HG02938 (cell line): ENCODE results near the gene SERPINB10.
A peak's percentile ranks its signal among the peaks of the same experiment; 100 is the strongest.

Experiments
- ATAC-seq: cut with Tn5 transposase; IDR thresholded peaks from one replicate; pipeline ENCODE4 v1.9.1; 2021; ENCODE audit warnings: mild to moderate bottlenecking, moderate library complexity; ENCODE audit not compliant: unreplicated experiment

The SERPINB10 gene, protein sequence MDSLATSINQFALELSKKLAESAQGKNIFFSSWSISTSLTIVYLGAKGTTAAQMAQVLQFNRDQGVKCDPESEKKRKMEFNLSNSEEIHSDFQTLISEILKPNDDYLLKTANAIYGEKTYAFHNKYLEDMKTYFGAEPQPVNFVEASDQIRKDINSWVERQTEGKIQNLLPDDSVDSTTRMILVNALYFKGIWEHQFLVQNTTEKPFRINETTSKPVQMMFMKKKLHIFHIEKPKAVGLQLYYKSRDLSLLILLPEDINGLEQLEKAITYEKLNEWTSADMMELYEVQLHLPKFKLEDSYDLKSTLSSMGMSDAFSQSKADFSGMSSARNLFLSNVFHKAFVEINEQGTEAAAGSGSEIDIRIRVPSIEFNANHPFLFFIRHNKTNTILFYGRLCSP

DNA sequence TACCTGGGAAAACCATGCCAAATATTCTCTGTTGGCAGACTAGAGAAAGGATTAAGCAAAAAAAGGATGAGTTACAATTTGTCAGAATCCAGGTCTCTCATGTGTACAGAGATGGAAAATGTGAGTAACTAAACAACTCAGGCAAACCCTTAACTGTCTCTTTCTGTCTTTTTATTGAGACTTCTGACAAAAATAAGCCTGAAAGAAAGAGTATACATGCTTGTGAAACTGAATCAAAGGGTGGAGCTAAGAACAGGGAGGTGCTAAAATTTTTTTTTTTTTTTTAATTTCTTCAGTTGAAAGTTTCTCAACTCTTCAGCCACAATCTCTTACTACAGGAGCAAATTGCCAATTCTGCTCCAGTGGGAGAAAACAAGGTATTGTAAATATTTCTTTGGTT, at the start of gene SERPINB10:
Gene SERPINB10, plus strand, starts transcription at position 295 of the 400 bp plus-strand sequence. CDS start 7,553 bp downstream, outside the sequence.
- peak; percentile 73 for ATAC-seq

DNA sequence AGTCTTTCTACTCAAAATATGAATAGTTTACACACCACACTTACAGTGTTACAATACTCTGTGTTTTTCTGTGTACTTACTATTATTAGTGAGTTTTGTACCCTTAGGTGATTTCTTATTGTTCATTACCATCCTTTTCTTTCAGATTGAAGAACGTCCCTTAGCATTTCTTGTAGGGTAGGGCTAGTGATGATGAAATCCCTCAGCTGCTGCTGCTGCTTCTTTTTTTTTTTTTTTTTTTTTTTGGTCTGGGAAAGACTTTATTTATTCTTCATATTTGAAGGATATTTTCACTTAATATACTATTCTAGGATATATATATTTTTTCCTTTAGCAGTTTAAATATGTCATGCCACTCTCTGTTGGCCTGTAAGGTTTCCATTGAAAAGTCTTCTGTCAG, 49.3 kb upstream of the SERPINB10 start:
- no peak for ATAC-seq

DNA sequence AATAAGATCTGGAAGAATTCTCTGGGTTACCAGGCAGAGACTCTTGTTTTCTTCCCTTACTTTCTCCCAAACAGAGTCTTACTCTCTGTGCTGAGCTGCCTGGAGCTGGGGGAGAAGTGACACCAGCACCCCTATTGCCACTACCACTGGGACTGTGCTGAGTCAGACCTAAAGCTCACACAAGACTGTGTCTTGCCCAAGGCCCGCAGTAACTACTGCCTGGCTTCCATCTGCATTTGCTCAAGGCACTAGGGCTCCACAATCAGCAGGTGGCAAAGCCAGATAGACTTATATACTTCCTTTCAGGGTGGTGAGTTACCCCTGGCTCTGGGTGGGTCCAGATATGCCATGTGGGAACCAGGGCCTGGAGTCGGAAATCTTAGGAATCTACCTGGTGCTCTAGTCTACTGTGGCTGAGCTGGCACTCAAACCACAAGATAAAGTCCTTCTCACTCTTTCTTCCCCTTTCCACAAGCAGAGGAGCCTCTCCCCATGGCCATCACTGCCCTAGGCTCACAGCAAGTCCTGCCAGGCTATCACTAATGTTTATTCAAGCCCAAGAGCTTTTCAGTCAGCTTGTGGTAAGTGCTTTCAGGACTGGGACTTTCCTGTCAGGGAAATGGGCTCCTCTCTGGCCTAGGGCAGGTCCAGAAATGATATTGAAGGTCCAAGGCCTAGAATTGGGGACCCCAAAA, 47.8 kb upstream of the SERPINB10 start:
- no peak for ATAC-seq

DNA sequence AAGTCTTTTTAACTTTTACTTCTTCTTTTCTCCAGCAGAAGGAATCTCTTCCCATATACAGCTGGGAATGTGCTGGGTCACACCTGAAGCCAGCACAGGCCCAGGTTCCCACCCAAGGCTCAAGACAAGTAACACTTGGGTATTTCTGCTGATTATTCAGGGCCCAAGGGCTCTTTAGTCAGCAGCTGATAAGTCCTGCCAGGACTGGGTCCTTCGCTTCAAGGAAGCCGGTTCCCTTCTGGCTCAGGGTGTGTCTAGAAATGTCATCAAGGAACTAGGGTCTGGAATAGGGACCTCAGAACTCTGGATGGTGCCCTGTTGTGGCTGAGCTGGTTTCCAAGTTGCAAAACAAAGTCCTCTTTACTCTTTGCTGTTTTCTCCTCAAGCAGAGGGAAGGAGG, 47.2 kb upstream of the SERPINB10 start:
- no peak for ATAC-seq

DNA sequence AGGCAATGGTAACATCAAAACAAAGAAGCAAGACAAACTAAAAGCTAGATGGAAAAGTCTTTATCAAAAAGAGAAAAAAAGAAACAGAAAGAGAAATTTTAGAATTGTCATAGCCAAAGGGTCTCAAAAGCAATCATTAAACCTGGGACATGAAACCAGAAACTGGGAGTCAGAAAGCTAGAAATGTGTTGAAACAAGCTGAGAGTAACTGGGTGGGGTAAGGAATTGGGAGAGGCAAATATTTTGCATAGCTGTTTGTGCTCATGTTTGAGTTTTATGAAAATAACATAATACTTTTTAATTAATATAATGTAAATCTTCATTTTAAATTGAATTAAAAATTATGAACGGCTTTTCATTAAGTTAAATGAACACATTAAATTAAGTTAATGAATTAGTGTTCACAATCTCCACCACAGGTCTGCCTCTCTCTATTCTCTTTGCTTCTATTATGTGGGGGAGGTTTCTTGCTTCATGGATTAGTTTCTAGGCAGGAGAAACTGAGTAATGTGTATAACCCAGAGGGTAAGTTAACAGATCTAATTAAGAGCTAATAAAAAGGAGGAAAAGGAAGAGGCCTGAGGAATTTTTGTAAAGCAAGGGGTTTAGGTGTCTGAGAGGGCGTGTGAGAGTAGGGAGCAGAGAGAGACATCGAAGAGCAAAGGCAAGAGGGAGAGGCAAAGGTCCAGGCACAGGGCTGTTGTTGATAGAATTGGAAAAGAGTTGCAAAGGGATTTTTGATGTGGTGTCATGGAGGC, 40.2 kb upstream of the SERPINB10 start:
- no peak for ATAC-seq

DNA sequence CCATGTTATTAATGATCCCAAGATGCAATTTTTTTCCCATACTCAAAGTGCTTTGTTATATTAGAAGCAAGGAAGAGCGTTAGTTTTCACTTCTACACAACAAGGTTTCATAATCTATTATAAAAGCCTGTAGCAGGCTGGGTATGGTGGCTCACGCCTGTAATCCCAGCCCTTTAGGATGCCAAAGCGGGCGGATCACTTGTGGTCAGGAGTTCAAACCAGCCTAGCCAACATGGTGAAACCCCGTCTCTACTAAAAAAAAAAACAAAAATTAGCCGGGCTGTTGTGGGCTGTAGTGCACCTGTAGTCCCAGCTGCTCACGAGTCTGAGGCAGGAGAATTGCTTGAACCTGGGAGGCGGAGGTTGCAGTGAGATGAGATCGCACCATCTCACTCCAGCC, 39.2 kb upstream of the SERPINB10 start:
- ATAC-seq, result no peak

DNA sequence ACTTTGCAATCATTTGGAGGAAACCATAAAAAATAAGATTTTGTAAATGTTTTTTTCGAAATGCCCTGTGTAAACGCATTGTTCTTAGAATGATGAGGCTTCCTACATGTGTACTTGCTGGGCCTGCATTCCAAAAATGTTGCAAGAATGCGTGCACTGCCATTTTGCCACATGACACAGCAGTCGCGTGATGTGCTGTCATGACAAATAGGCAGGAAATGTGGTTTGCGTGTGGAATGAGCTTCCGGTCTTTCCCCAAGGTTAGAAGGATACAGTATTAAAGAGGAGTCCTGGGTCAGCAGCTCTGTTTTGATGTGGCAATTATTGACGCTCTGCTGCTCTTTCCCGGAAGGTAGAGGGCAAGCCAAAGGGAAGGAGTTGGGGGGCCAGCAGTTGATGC, 38.4 kb upstream of the SERPINB10 start:
- ATAC-seq, result no peak

DNA sequence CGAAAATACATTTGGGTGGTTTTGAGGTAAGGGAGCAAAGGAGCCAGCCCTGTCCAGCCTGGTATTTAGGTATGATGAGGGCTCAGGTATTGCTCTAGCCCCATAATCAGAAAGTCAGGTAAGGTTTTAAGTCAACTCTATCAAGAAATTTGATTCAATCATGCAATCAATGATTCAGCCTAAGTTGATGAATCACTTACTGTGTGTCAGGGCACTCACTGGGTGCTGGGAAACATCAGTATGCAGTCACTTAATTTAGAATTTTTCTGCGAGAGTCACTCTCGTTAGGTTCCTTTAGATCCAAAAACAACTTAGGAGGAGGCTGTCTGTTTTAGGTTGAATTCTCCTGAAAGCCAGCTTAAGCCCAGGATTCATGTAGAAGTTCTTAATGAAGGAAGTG, 37.9 kb upstream of the SERPINB10 start:
- ATAC-seq, result no peak

DNA sequence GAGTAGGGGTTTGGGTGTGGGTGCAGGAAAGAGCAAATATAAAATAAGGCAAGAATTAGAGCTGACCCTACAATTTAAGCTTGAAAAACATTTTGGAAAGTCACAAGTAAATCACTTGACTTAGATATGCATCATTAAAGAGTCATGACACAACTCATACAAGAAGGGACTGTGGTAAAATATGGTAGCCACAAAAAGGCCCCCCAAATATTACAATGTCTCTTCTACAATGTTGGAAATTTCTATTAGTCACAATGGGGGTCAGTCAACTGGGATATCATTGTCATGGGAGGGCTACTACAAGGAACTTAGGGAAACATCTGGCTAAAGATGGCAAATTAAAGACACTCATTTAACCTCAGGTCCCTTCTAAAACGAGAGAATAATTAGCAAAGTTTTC, 35.9 kb upstream of the SERPINB10 start:
- no peak for ATAC-seq

DNA sequence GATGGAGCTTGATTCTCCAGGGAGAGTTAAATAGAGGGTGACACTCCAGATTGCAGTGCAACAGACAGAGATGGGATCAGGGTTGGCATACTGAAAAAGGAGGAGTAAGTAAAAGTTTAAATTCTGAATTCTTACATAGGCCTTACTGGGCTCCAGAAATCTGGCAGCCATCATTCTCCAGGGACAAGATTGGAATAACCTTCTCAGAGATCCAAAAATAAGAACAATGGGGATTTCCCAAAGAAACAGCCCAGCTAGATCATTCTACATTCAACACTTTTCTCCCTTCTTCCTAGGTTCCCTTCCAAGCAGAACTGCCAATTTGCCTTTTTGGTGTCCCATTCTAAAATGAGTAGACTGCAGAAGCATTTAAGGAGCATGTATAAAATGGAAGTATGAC, 35.2 kb upstream of the SERPINB10 start:
- ATAC-seq, result no peak

DNA sequence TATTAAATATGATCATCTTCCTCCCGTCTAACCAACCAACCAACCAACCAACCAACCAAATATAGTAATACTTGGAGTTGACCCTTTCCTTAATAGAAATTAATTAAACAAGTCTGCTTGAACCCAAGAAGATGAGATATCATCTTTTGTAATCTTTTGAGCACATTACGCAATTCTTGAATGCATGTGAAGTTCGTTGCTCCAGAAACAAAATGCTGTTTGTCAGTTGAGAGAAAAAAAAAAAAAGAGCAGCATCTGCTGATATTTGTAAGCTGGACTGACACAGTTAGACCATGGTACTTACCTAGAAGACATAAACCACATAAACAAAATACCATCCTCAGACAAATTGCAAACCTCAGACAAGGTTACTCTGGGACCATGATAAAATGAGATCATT, 29.4 kb upstream of the SERPINB10 start:
- ATAC-seq, result no peak

DNA sequence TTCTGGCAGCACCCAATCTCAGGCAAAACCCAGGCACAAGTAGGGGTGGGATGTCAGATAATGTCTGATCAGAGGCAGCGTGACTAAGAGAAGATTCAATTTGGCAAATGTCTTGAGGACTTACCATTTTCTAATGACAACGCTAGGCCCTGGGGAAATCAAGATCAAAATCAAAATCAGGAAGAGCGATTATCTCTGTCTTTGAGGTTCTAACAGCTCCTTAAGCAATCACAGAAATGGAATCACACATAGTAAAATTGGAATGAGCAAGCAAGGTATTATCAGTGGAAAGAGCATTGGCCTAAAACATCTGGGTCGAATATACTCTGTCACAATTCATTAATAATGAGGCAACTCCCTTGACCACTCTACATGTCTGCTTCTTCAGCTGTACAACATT, 28.8 kb upstream of the SERPINB10 start:
- ATAC-seq, result no peak

DNA sequence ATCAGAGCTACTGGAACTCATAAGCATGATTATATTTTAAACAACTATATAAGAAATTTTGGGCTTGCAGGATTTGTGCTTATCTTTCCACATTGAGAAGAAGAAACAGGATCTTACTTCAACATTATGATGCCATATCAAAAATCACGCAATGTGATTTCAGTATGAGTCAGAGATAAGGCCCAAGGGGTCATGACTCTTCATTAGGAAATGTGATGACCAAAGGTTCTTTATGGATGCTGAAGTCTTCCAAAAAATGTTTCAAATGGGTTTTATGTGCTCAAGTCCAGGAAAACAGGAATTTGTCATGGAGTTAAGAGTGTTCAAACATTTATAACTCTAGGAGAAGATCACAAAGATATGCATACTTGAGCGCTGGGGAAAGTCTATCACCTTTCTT, 28.0 kb upstream of the SERPINB10 start:
- ATAC-seq, result no peak

DNA sequence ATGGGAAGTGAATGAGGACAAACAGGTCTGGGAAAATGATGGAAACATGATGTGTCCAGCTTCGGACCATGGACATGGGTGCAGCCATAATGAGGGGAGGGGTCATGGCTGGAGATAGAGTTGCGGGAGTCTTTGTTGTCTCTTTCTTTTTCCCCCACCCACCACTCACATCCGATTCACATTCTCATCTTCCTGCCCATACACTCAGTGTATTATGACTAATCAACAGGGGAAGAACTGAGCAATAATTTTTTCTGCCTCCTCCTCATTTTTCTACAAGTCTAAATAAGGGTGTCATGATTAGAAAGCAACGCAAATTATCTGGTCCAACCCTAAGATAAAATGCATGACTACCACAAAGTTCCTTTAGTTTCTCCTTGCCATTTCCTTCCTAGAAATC, 25.9 kb upstream of the SERPINB10 start:
- no peak for ATAC-seq

DNA sequence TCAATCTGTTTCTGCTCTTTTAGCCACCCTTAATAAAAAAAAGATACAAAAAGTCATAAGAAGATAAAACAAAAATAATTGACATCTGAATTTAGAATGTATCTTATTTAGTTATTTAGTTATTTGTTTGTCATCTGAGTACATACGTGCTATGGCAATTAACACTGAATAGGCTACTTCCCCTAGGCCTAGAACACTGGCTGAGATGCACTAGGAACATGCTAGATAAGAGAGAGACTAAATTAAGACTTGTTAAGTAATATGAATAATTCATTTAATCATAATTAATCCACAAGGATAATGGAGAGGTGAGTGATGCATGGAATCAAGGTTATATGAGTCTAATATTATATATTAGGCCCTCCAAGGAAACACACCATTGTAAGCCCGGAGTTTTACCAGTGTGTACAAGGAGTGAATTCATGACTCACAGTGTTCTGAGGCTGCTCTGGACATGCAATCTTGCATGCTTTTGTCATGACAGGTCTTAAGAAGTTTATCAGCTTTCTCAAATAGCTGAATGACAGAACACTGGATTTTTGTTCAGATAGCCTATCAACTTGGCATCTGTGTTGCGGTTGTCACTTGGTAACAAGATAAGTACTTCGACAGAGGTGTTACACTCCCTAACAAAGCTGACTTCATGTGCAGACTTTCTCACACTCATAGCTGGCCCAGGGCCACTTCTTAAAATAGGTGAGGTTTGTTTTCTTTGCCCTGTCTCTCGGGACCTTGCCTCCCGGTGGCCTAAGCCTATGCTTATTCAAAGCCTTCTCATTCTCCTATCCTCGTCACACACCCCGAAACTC, 25.2 kb upstream of the SERPINB10 start:
- ATAC-seq, result no peak

DNA sequence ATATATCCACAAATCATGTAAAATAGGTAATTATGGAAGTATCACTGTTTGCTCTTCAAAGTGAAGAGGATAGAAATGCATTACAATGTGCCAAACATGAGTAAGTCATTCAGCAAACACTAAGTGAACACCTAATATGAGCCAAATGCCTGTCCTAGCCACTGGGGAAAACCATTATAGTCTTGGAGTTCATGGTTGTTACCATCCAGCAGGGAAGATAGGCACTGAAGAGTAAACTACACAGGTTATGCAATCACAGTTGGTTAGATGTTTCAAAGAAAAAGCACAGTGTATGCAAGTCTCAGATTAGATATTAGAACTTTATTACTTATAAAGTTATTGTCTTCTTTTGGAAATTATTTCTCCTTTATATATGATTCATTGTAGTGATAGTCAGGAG, 24.1 kb upstream of the SERPINB10 start:
- ATAC-seq, result no peak

DNA sequence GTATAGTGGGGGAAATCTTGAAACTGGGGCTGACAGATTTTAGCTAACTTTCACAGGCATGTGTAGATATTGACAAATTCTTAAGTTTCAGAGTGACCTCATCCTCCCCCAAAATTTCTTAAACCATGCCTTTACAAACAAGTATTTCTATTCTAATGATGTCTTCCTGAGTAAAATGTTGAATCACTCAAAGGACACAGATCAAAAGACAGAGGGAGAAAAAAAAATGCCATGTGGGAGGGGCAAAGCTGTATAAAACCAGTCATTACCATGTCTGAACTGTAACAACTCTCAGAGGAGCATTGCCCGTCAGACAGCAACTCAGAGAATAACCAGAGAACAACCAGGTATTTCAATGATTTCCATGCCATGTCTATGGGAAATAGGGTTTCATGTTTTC, 20.3 kb upstream of the SERPINB10 start, which contains the start of gene SERPINB2:
Gene SERPINB2, plus strand, starts transcription at position 282 of the 400 bp plus-strand sequence. CDS start 3,740 bp downstream, outside the sequence.
- no peak for ATAC-seq

DNA sequence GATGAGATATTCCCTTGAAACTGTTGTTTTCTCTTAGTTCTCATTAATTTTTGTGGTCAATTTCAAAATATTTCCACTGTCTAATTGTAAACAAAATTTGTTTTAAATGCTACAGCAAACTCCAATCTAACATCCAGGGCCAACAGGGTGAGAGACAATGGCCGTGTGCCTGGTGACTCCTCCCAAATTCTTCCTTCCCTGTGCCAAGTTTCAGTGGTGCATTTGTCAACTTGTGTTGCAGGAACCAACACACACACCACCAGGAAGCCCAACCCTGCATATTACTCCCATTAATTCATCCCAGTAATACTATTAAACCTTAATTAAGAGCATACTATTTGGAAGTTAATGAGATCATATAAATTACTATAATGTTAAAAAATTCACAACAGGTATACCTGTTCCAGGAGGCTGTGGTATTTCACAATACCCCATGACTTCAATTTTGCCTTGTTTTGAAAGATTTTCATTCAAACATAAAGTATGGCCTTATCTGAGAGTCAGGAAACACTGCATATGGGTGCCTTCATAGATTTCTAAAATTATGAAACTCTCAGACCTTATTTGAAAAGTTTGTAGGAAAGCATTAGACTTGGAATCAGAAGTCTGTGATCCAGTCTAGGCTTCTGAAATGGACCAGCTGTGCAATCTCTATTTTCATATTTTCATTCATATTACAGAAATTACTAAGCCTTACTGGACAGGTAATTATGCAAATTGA, 19.1 kb upstream of the SERPINB10 start:
- no peak for ATAC-seq

DNA sequence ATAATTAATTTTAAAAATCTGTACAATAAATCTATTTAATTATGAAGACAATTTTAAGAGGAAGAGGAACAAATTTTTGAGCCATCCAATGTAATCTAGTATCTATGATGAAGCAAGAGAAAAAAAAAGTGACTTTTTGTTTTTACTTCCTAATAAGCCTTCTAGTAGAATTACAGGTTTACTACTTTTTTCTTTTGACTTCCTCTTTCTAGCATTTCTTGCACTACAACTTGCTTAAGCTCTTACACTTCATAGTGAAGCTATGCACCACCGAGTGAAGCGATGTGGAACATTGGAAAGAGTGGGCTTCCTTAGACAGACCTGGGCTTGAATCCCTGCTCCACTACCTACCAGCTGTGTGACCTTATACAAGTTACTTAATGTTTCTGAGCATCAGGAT, 18.1 kb upstream of the SERPINB10 start:
- no peak for ATAC-seq
